NCI-H146 (cell line): ENCODE measurements around the gene HMX2.

Experiments
- DNase-seq: peaks from one replicate; lab custom pipeline; 2025; lab: John Stamatoyannopoulos, UW

The HMX2 gene

GRCh38 chr10:123139521-123140163 is 8.3 kb upstream of the HMX2 start:
- DNase-seq = no peak

GRCh38 chr10:123140164-123140982 is 7.6 kb upstream of the HMX2 start:
- no peak for DNase-seq

DNA sequence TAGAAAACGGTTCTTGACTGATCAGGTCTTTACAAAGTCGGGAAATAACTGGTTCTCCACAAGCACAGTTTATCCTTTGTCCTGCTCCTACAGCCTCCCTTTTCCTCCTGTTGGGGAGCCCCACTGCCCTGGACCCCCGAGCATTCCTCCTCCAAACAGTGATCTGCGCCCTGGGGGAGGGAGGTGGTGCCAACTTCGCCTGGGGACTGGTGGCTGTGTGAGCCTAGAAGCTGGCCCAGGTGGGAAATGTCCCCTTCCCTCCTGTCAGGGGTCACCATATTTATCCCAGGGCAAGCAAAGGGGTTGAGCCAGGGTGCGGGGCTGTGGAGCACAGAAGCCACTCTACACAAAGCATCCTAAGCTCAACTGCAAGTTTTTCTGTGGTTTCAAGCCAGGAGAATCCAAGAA is 6.9 kb upstream of the HMX2 start:
- DNase-seq = no peak

DNA sequence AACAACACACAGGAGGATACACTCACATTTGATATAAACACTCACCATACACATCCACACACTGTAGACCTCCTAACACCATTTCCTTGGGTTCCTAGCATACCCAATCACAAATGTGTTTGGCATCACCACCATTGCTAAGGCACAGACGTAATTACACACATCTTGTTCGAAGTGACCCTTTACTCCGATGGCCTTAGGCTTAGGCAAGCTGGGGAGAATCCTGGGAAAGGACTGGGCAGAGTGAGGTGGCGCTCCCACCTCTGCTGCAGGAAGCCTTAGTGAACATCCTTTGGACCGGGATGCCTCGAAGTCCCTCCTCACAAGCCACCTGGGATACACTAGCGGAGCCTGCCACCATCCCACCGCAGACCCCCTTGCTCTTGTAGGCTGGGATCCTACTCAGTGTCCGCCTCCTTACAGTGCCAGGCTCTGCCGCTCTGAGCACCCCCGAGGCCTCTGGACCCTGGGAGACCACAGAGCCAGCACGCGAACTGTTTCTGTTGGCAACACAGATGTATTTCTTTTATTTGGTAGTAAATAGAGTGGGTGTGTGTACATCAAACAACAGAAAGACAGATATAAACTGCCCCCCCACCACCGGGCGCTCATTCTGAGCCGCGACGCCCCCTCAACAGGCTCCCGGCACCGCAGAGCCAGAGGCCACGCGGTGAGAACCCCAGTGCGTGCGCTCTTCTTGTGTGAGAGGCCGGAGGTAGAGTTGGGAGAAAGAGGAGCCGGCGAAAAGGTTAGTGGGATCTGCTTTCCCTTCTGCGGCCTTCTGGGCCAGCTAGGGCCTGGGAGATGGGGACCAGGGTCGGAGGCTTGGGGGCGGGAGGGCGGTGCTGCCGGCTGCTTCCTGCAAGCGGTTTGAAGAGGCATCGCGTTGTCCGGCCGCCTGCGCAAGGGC is 5.9 kb upstream of the HMX2 start:
- no peak for DNase-seq

GRCh38 chr10:123142701-123143161 is 5.2 kb upstream of the HMX2 start:
- no peak for DNase-seq

- DNase-seq = no peak
Measured at GRCh38 chr10:123143162-123143824, 4.6 kb upstream of the HMX2 start.

- DNase-seq = no peak
Measured at GRCh38 chr10:123143825-123144168, 4.1 kb upstream of the HMX2 start.

GRCh38 chr10:123144697-123145541 is 3.0 kb upstream of the HMX2 start:
- DNase-seq = no peak

GRCh38 chr10:123145542-123146012 is 2.4 kb upstream of the HMX2 start:
- no peak for DNase-seq

DNA sequence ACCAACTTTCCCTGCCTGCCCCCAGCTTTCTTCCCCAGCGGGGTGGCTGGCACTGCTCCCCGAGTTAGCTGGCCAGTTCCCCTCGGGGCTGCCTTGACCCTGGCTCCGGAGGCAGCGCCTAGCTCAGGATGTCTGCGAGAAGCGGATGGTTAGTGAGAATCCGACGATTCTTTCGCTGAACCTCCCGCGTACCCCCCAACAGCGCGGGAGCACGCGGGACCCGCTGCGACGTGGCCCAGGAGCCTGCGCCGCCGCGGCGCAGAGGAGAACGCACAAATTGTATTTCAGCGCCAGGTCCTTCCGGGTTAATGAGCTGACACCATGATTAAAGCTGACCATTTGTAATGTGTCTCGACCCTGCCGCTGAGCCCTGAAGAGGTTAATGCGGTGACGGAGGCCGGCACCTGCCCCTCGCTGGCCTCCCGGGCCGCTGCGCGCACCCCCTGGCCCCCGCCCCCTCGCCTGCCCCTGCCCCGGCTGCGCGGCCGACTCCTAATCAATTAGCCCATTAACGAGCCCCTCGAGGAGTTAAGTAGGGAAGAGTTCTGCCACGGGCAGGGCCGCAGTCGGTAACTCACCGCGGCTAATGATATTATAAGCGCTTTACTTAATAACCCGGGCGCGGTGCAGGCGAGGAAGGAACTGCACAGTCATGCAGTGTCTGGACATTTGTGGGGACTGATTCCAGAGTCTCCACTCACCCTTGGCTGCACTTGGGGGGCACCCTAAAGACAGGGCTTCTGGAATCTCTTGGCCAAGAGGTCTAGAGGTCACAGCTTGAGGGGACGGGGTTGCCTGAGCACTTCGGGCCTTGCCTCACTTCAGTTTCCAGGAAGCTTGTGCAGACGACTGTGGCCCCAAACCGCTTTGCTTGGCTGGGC is 1.7 kb upstream of the HMX2 start:
- DNase-seq = no peak

DNA sequence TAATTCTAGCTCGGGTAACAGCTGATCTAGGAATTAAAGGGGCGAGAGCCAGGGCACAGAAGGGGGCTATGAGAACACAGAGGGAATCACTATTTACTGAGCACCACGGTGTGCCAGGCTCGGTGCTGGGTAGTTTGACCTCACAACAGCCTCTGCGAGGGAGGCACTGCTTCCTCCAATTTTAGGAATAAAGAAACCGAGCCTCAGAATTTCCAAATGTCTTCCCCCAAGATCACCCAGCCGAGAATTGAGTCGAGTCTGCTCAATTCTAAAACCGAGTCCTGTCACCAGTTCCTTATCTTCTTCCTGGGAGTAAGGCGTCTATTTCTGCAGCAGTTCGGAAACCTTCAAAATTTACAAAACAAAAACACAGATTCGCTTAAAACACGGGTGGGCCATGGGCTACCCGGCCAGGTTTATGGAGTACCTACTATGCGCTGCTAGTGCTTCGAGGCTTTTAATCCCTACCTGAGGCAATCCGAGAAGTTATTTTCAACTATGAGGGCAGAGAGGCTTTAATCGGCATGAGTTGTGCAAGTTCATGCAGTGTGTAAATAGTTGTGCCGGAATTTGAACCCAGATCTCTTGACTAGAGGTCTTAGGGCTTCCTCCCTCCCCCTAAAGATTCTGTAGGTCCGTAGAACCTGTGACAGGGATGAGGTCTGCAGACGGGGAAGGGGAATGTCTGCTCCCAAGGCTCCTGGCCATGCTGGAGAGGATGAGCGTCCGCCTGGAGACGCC is 872 bp upstream of the HMX2 start:
- DNase-seq = no peak

DNA sequence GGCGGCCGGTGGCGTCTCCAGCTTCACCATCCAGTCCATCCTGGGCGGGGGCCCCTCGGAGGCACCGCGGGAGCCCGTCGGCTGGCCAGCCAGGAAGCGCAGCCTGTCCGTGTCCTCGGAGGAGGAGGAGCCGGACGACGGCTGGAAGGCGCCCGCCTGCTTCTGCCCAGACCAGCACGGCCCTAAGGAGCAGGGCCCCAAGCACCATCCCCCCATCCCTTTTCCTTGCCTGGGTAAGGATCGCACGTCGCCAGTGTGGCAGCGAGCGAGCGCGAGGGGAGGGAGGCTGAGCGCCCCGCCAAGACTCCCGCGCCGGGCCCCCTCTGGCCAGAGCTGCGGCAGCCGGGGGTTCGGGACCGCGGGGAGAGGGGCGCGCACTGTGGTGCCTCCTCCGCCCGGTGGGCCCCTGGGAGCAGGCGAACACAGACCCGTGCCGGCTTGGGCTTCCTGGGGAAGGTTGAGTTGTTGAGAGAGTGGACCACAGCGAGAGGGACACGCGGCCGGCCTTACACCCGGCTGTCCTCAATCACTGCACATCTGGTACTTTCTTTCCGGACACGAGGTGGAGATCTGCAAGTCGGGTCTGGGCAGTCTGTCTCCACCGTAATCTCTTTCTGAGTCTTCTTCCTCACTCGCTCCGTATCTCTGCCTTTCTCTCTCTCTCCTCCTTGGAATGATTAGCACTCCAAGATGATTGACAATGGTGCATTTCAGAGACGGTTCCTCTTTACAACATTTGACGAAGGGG is 652 bp downstream of the HMX2 start:
- peak; percentile 76 for DNase-seq

GRCh38 chr10:123149162-123149567 is 1.2 kb downstream of the HMX2 start:
- DNase-seq = no peak

GRCh38 chr10:123149568-123150270 is 1.8 kb downstream of the HMX2 start:
- DNase-seq = no peak

DNA sequence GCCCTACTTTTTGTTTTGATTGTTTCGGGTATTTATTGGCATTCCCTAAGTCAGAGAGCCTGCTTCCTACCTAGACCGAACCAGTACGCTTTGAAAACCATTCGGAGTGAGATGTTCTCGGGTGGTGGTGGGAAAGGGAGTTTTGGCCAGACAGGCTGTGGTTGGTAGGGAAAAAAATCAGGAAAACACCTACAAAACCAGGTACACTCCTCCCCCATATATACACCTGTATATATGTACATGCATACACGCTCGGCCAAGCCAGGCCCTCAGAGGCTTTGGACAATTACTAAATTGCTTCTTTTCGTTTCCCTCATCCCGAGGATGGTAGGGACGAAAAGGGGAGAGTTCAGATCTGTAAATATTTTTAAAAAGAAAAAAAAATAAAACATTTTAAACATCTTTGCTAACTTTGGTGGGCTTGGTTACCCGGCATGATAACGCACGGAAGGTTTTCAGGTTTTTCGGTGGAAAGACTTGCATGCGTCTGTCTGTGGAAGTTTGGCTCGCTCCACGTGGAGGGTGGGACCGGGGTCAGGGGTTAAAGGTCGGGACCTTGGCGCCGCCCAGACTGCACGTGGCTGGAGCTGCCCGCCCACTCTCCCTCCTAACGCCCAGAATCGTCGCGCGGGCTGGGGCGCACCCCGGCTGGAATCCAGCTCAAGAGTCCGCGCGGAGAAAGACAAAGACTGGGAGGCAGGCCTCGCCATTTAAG is 2.5 kb downstream of the HMX2 start:
- no peak for DNase-seq

DNA sequence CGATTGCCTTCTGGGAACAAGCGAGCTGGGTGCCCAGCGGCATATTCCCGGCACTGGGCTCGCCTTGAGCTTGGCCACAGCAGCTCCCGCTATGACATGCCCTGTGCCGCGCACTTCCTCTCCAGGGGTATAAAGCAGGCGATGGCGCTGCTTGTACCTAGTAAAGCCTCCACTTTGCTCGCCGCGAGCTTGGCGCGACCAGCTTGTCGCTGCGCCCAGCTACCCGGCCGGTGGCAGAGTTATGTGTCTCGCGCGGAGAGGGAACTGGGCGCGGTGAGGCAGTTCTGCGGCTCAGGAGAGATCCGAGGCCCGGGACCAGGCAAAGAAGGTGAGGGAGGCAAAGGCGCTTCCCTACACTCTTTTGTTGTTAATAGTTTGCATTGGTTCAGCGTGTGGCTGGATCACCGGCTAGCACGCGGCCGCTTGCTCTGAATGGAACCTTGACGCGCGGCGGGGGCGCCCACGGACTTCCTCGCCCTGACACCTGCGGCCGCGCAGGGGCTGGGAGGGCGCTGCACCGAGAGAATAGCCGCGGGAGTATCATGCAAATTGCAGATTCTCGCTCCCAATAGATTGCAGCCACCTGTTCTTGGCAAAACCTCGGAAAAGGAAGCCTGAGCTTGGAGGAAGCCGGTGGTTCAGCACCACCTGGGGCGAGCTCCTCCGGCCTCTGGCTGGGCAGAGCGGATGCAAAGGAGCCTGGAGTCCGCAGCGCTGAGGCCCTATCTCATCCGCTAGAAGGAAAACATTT is 3.2 kb downstream of the HMX2 start:
- no peak for DNase-seq
